ENCODE results near the gene PTPA.
A peak's percentile ranks its signal among the peaks of the same experiment; 100 is the strongest.

- TF ChIP-seq, protein P1, sequence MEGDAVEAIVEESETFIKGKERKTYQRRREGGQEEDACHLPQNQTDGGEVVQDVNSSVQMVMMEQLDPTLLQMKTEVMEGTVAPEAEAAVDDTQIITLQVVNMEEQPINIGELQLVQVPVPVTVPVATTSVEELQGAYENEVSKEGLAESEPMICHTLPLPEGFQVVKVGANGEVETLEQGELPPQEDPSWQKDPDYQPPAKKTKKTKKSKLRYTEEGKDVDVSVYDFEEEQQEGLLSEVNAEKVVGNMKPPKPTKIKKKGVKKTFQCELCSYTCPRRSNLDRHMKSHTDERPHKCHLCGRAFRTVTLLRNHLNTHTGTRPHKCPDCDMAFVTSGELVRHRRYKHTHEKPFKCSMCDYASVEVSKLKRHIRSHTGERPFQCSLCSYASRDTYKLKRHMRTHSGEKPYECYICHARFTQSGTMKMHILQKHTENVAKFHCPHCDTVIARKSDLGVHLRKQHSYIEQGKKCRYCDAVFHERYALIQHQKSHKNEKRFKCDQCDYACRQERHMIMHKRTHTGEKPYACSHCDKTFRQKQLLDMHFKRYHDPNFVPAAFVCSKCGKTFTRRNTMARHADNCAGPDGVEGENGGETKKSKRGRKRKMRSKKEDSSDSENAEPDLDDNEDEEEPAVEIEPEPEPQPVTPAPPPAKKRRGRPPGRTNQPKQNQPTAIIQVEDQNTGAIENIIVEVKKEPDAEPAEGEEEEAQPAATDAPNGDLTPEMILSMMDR (IDR thresholded peaks at IDR 0.05) = peak; percentile 97
- TF ChIP-seq EZH2 (IDR thresholded peaks at IDR 0.05; ENCODE audit: borderline replicate concordance, insufficient read depth, low read depth, low read length, poor library complexity, severe bottlenecking) = no peak
Measured at GRCh38 chr9:129143031-129143927, 32.1 kb downstream of the PTPA start.
